ENCODE results near the gene FAM193B. TPM values are rescaled to one million over a fixed set of nuclear protein-coding genes. Genes with fewer than 3 reads are reported as not detected.

FAM193B gene
- total RNA-seq, 1 experiment from 2014 or later = 21.8 TPM

DNA sequence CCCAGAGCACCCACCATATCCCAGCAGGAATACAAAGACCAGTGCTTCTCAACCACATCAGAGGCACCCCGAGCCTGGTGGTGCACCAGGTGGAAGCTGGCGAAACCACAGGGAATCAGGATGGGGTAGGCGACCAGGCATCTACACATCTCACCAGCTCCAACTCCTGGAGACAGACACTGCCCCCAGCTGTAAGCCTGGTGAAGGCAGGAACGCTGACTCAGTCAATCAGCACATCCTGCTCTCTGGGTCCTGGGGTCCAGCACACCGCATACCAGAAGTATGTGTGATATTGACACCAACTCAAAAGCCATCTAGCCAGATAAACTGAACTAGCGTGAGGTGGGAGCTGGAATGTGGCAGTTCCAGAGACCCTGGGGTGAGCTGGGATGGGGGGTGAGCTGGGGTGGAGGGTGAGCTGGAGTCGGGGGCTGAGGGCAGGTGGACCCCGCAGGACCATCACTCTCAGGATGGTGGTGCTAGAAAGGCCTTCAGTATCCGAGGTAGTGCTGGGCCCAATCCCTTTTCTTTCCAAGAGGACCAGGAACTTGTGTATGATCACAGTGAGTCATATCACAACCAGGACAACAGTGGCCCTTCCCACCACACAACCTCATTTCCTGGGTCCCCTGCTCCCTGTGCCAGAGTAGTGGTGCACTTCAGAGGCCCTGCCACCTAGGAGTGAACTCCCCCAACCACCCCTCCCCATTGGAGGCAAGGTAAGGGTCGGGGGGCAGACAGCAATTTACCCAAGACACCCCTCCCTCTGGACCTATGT is 83.4 kb downstream of the FAM193B start:
- DNase-seq (ENCODE audit: low spot score) = no peak

Other genes starting within 250 kb of the FAM193B start
- gene MXD3, start 242.7 kb downstream of the FAM193B start, total RNA-seq (2014; rRNA removed; shearing (Covaris generic)) = 81.3 and 99.7 TPM in 2 replicates
- gene LMAN2, start 202.9 kb downstream of the FAM193B start, total RNA-seq (2014; rRNA removed; shearing (Covaris generic)) = 361 and 423 TPM in 2 replicates
- gene RGS14, start 196.6 kb downstream of the FAM193B start, total RNA-seq (2014; rRNA removed; shearing (Covaris generic)) = 28.2 and 36.5 TPM in 2 replicates
- 0.05 TPM in 1 of 2 replicates, not detected in the other for gene SLC34A1, start 170.1 kb downstream of the FAM193B start, total RNA-seq (2014; rRNA removed; shearing (Covaris generic))
- not detected in 2 replicates for gene PFN3, start 153.9 kb downstream of the FAM193B start, total RNA-seq (2014; rRNA removed; shearing (Covaris generic))
- 5.6 and 11.3 TPM in 2 replicates for gene F12, start 145.0 kb downstream of the FAM193B start, total RNA-seq (2014; rRNA removed; shearing (Covaris generic))
- gene GRK6, start 127.9 kb downstream of the FAM193B start, total RNA-seq (2014; rRNA removed; shearing (Covaris generic)) = 59.3 and 67.6 TPM in 2 replicates
- 58.8 and 72.4 TPM in 2 replicates for gene PRR7, start 107.7 kb downstream of the FAM193B start, total RNA-seq (2014; rRNA removed; shearing (Covaris generic))
- 343 and 354 TPM in 2 replicates for gene DBN1, start 80.9 kb downstream of the FAM193B start, total RNA-seq (2014; rRNA removed; shearing (Covaris generic))
- 189 and 215 TPM in 2 replicates for gene PDLIM7, start 57.0 kb downstream of the FAM193B start, total RNA-seq (2014; rRNA removed; shearing (Covaris generic))
- 0.19 and 1.7 TPM in 2 replicates for gene DOK3, start 44.7 kb downstream of the FAM193B start, total RNA-seq (2014; rRNA removed; shearing (Covaris generic))
- 153 and 154 TPM in 2 replicates for gene DDX41, start 37.6 kb downstream of the FAM193B start, total RNA-seq (2014; rRNA removed; shearing (Covaris generic))
- 119 and 124 TPM in 2 replicates for gene TMED9, start 37.6 kb upstream of the FAM193B start, total RNA-seq (2014; rRNA removed; shearing (Covaris generic))
- 29.5 and 35.4 TPM in 2 replicates for gene B4GALT7, start 45.6 kb upstream of the FAM193B start, total RNA-seq (2014; rRNA removed; shearing (Covaris generic))
- not detected in 2 replicates for gene FAM153A, start 228.3 kb upstream of the FAM193B start, total RNA-seq (2014; rRNA removed; shearing (Covaris generic))

All from A172 (cell line).